Psoas muscle (tissue), 8 donors: ENCODE data around the gene ZAP70. TPM values are rescaled to one million over a fixed set of nuclear protein-coding genes. Genes with fewer than 3 reads are reported as not detected.

ENCODE experiments used
- ATAC-seq, 4 donors: fragments of 200-7000 bp; cut with Tn5 transposase; one replicate each; pipeline ENCODE4 v1.9.1; 2020; ENCODE audit warnings: moderate library complexity in 3 of 4, mild to moderate bottlenecking in 2 of 4
- DNase-seq, 2 donors: peaks; one replicate each; pipeline ENCODE4 v3.0.0-alpha.2; 2020
- H3K27ac ChIP-seq: fragments of 200-600 bp; one replicate; pipeline ENCODE4 v1.8.0; 2022
- H3K27me3 ChIP-seq, 3 donors: fragments of 200-600 bp in 1 of 3; one replicate each; pipeline versions ENCODE4 v1.6.1 to v1.8.0; 2013 to 2022; ENCODE audit warnings: low read length in 2 of 3, mild to moderate bottlenecking in 2 of 3, moderate library complexity in 1 of 3; ENCODE audit not compliant: insufficient read depth in 3 of 3
- H3K36me3 ChIP-seq, 2 donors: fragments of 200-600 bp in 1 of 2; one replicate each; pipeline versions ENCODE4 v1.6.1 to v1.8.0; 2013 to 2022; ENCODE audit warnings: low read depth in 1 of 2, mild to moderate bottlenecking in 1 of 2, moderate library complexity in 1 of 2; ENCODE audit not compliant: insufficient read depth in 1 of 2
- H3K4me1 ChIP-seq: fragments of 200-600 bp; one replicate; pipeline ENCODE4 v1.8.0; 2022
- H3K4me3 ChIP-seq: fragments of 200-600 bp; one replicate; pipeline ENCODE4 v1.8.0; 2022; ENCODE audit warnings: mild to moderate bottlenecking
- H3K9me3 ChIP-seq: fragments of 200-600 bp; one replicate; pipeline ENCODE4 v1.8.0; 2022
- CTCF ChIP-seq: fragments of 200-600 bp; IDR thresholded peaks from one replicate; pipeline ENCODE4 v1.8.0; 2022; ENCODE audit warnings: antibody characterized with exemption
- WGBS, 3 donors: extraction: QIAGEN DNeasy Blood & Tissue Kit; methylation state at CpG; one replicate each; pipeline versions ENCODE4 v1.1.6 to v1.1.7; 2013; 5-methylcytosine and 5-hydroxymethylcytosine counted together
- intact Hi-C, 2 donors: fragments of 100-400 bp; cut with DNase I; formaldehyde crosslinking; loops; one replicate each; pipeline versions ENCODE4 v1.11.0 to v1.14.2; 2022
- polyA plus RNA-seq, 3 donors: library from polyadenylated mRNA; stranded (reverse); fragments of 200-250 nt; gene quantifications; one replicate each; pipeline ENCODE4 v1.2.3, GENCODE V29; 2013
- total RNA-seq, 4 donors: library from RNA; stranded (reverse); fragmentation: NEBNext Ultra II Directional in 2 of 4; extraction: Animal tissue kit (Norgen Biotek cat#: 25700) in 2 of 4; gene quantifications; one replicate each; pipeline versions ENCODE4 v1.2.1 to v1.2.4, GENCODE V29; 2021 to 2023
- donor health status: healthy with polysubstance abuse.
- donor health status: DM: no; HTN: no; CAD: no; lungs with moderate emphysema.
- donor health status: Bipolar disorder and iron deficiency.
- donor health status: healthy.
- donor health status: DM: yes; HTN: yes; CAD: no.
- donor health status: DM: no; HTN: no; CAD: no.
- donor health status: DM: no; HTN: no; CAD: no.
- donor health status: DM: yes; HTN: yes; CAD: no.

ZAP70 gene
- total and polyA plus RNA-seq, 7 donors: 0.40 to 1.2 (median 0.74) TPM

- peaks cover 12 to 83% of the 10 kb centered on the region in 2 donors for H3K36me3 ChIP-seq
- intact Hi-C loops: no loop called here
- H3K9me3 ChIP-seq: no peaks in the 10 kb centered on the region
- H3K27ac ChIP-seq: no peak overlapping the region
- no peaks in the 10 kb centered on the region for H3K4me1 ChIP-seq
- no peak for TF ChIP-seq CTCF
- DNase-seq (no peak), ATAC-seq (no peak)
- no peaks in the 10 kb centered on the region for H3K27me3 ChIP-seq
- H3K4me3 ChIP-seq: no peak overlapping the region
- 73 to 91% (median 88%) methylated on average over 7 of the region's 7 CpGs for WGBS, 3 donors
These were observed 75.7 kb downstream of the ZAP70 start for GRCh38 chr2:97788986-97789644.

Other genes starting within 250 kb of the ZAP70 start
- gene ANKRD36B, start 123.7 kb upstream of the ZAP70 start, total RNA-seq: 1 to 10 TPM; 1.4 to 3.2 (median 2.6) TPM
- gene ANKRD36B, start 123.7 kb upstream of the ZAP70 start, polyA plus RNA-seq: under 1 TPM; 0.60 to 0.88 (median 0.70) TPM
- gene COX5B, start 67.5 kb upstream of the ZAP70 start, total RNA-seq: 100 to 1,000 TPM; 635 to 891 (median 731) TPM
- gene COX5B, start 67.5 kb upstream of the ZAP70 start, polyA plus RNA-seq: 1,000 to 10,000 TPM in 2 of 3 donors, 100 to 1,000 TPM in 1; 795 to 1,354 (median 1,064) TPM
- gene ACTR1B, start 49.5 kb upstream of the ZAP70 start, total RNA-seq: 10 to 100 TPM; 46.1 to 65.4 (median 55.5) TPM
- 10 to 100 TPM; 38.3 to 50.9 (median 47.6) TPM for gene ACTR1B, start 49.5 kb upstream of the ZAP70 start, polyA plus RNA-seq
- 1 to 10 TPM; 1.4 to 3.6 (median 2.0) TPM for gene C2orf92, start 43.9 kb upstream of the ZAP70 start, total RNA-seq
- gene C2orf92, start 43.9 kb upstream of the ZAP70 start, polyA plus RNA-seq: 1 to 10 TPM in 1 of 3 donors, under 1 TPM in 2; 0.89 to 3.2 (median 0.98) TPM